SU-DHL-6 (cell line): ENCODE results near the gene IQGAP3.
"Not testable (repeated sequence)": the region's sequence is repeated elsewhere in the genome, so short reads cannot be mapped to it uniquely, and the experiment has no call there.

Experiments used
- H2AFZ ChIP-seq: fragments of 200-600 bp; sonication (generic); 2 replicates; pipeline ENCODE4 v1.6.1; 2014; ENCODE audit warnings: low read depth, mild to moderate bottlenecking, moderate library complexity, mixed read lengths, antibody characterized with exemption, low read length; ENCODE audit not compliant: severe bottlenecking
- H3F3A ChIP-seq: fragments of 200-600 bp; shearing (Covaris generic); 2 replicates; pipeline ENCODE4 v1.6.0; 2016; ENCODE audit warnings: antibody characterized with exemption, mild to moderate bottlenecking; ENCODE audit not compliant: insufficient read depth
- H3K27ac ChIP-seq: fragments of 200-600 bp; sonication (generic); 2 replicates; pipeline ENCODE4 v1.5.1; 2016; ENCODE audit warnings: low read depth, mild to moderate bottlenecking, low read length, moderate library complexity, mixed read lengths
- H3K27me3 ChIP-seq: fragments of 200-600 bp; sonication (generic), shearing (Covaris generic); 2 replicates; pipeline ENCODE4 v1.6.0; 2014; ENCODE audit warnings: mild to moderate bottlenecking, low read length
- H3K36me3 ChIP-seq: fragments of 200-600 bp; sonication (generic); 2 replicates; pipeline ENCODE4 v1.6.1; 2014; ENCODE audit warnings: mild to moderate bottlenecking, low read length, mixed read lengths
- H3K4me2 ChIP-seq: fragments of 300-600, 200-600 bp; shearing (Covaris generic), sonication (generic); 2 replicates; pipeline ENCODE4 v1.6.0; 2014; ENCODE audit warnings: low read length, low read depth, mild to moderate bottlenecking; ENCODE audit not compliant: poor library complexity, severe bottlenecking
- H3K4me3 ChIP-seq: fragments of 200-600 bp; sonication (generic); 2 replicates; pipeline ENCODE4 v1.5.1; 2014; ENCODE audit warnings: antibody characterized with exemption, low read length, mild to moderate bottlenecking, mixed read lengths; ENCODE audit not compliant: insufficient read depth, poor library complexity, severe bottlenecking
- H3K79me2 ChIP-seq: fragments of 200-600 bp; sonication (generic); 2 replicates; pipeline ENCODE4 v1.6.1; 2014; ENCODE audit warnings: mild to moderate bottlenecking, low read length, moderate library complexity; ENCODE audit not compliant: insufficient read depth
- H3K9ac ChIP-seq: fragments of 200-600 bp; sonication (generic); 2 replicates; pipeline ENCODE4 v1.7.0; 2014; ENCODE audit warnings: mild to moderate bottlenecking, low read length
- H3K9me2 ChIP-seq: fragments of 200-600 bp; sonication (generic); replicated peaks from 2 replicates; pipeline ENCODE4 v1.6.1; 2014; ENCODE audit warnings: low read length; ENCODE audit not compliant: insufficient read depth
- H3K9me3 ChIP-seq: fragments of 200-600 bp; sonication (generic); 2 replicates; pipeline ENCODE4 v1.6.1; 2014; ENCODE audit warnings: low read length, mixed read lengths; ENCODE audit not compliant: insufficient read depth
- H4K20me1 ChIP-seq: fragments of 200-600 bp; sonication (generic); 2 replicates; pipeline ENCODE4 v1.6.1; 2014; ENCODE audit warnings: low read depth, mild to moderate bottlenecking, antibody characterized with exemption, low read length, moderate library complexity, mixed read lengths
- EZH2phosphoT487 ChIP-seq: fragments of 200-600 bp; sonication (generic), shearing (Covaris generic); conservative IDR thresholded peaks from 2 replicates; pipeline ENCODE4 v1.6.1; 2018; ENCODE audit warnings: mild to moderate bottlenecking, antibody characterized with exemption, low read length, moderate library complexity, mixed read lengths
- TF ChIP-seq, protein P1 (sequence below): fragments of 200-600 bp; sonication (generic); IDR thresholded peaks from one replicate; pipeline ENCODE4 v1.5.1; 2017; ENCODE audit warnings: antibody characterized with exemption, mild to moderate bottlenecking, low read length, moderate library complexity; ENCODE audit not compliant: insufficient read depth, poor library complexity, severe bottlenecking

IQGAP3 gene

DNA sequence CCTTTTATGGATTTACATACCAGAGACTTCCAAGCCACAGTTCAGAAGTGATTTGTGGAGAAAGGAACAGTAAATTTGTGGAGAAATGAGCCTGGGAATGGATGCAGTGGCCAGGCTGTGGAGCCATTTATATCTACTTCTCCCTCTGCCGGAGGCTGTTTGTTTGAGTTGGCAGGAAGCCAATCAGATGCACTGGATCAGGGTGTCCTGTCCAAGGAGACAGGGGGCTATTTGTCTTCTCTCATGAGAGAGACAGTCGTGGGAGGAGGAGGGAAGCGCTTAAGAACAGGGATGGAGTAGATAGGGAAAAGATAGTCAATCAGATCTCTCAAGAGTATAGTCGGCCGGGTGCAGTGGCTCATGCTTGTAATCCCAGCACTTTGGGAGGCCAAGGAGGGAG lies 44.1 kb upstream of the IQGAP3 start:
- Histone ChIP-seq H3K27ac (no peak overlapping the region), H3K9ac (no peak overlapping the region), H3K9me2 (no peaks in the 10 kb centered on the region), H3K4me2 (no peak overlapping the region), H4K20me1 (no peaks in the 10 kb centered on the region), H3K4me3 (no peak overlapping the region), H3K79me2 (no peaks in the 10 kb centered on the region), H3K36me3 (no peaks in the 10 kb centered on the region), H3K27me3 (no peaks in the 10 kb centered on the region), H3K9me3 (no peaks in the 10 kb centered on the region), H3F3A (no peaks in the 10 kb centered on the region), H2AFZ (no peak overlapping the region)
- TF ChIP-seq EZH2phosphoT487: no peak
- TF ChIP-seq, protein P1, sequence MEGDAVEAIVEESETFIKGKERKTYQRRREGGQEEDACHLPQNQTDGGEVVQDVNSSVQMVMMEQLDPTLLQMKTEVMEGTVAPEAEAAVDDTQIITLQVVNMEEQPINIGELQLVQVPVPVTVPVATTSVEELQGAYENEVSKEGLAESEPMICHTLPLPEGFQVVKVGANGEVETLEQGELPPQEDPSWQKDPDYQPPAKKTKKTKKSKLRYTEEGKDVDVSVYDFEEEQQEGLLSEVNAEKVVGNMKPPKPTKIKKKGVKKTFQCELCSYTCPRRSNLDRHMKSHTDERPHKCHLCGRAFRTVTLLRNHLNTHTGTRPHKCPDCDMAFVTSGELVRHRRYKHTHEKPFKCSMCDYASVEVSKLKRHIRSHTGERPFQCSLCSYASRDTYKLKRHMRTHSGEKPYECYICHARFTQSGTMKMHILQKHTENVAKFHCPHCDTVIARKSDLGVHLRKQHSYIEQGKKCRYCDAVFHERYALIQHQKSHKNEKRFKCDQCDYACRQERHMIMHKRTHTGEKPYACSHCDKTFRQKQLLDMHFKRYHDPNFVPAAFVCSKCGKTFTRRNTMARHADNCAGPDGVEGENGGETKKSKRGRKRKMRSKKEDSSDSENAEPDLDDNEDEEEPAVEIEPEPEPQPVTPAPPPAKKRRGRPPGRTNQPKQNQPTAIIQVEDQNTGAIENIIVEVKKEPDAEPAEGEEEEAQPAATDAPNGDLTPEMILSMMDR: no peak

DNA sequence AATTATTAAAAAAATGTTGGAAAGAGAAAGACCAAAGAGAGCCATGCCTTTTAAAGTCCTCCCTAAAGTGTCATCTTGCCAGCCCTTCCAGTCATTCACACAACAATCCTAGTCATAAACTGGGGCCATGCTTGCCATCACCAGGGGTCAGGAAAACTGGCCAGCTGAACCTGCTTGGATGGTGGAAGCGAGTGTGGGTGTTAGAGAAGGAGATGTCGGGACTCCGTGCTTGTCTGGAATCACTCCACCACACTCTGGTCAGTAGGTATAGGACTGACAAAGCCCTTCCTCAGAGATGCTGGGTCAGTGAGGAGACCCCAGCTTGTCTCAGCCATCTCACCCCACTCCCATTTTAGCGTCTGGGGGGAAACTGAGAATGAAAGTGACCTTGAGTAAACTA lies 43.6 kb upstream of the IQGAP3 start:
- no peak overlapping the region for H3K27ac ChIP-seq
- no peaks in the 10 kb centered on the region for H3K9me3 ChIP-seq
- H3K9me2 ChIP-seq: no peaks in the 10 kb centered on the region
- H3F3A ChIP-seq: no peaks in the 10 kb centered on the region
- H3K4me2 ChIP-seq: no peak overlapping the region
- H3K9ac ChIP-seq: no peak overlapping the region
- H3K36me3 ChIP-seq: no peaks in the 10 kb centered on the region
- H4K20me1 ChIP-seq: no peaks in the 10 kb centered on the region
- H3K79me2 ChIP-seq: no peaks in the 10 kb centered on the region
- no peaks in the 10 kb centered on the region for H3K27me3 ChIP-seq
- H2AFZ ChIP-seq: no peak overlapping the region
- H3K4me3 ChIP-seq: no peak overlapping the region
- TF ChIP-seq EZH2phosphoT487: no peak
- TF ChIP-seq, protein P1: no peak

- Histone ChIP-seq H3K27me3 (no peaks in the 10 kb centered on the region), H3K36me3 (no peaks in the 10 kb centered on the region), H3K9me3 (no peaks in the 10 kb centered on the region), H3K4me2 (no peak overlapping the region), H3K79me2 (no peaks in the 10 kb centered on the region), H3K9ac (no peak overlapping the region), H3K27ac (no peak overlapping the region), H3K4me3 (no peak overlapping the region), H3F3A (no peaks in the 10 kb centered on the region; the same call in 1 of the 2 replicates), H2AFZ (no peak overlapping the region), H3K9me2 (no peaks in the 10 kb centered on the region), H4K20me1 (no peaks in the 10 kb centered on the region)
- TF ChIP-seq EZH2phosphoT487: no peak
- TF ChIP-seq, protein P1: no peak
Measured at GRCh38 chr1:156612666-156613065, 40.3 kb upstream of the IQGAP3 start.

DNA sequence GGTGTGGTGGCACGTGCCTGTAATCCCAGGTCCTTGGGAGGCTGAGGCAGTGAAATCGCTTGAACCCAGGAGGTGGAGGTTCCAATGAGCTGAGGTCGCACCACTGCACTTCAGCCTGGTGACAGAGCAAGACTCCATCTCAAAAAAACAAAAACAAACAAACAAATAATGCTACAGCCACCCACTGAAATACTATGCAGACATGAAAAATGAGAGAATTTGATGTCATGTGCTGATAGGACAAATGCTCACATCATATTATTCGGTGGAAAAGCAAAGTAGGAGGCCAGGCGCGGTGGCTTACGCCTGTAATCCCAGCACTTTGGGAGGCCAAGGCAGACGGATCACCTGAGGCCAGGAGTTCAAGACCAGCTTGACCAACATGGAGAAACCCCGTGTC lies 37.7 kb upstream of the IQGAP3 start:
- H3K9me3 ChIP-seq, H3K27me3 ChIP-seq, H3K79me2 ChIP-seq, H4K20me1 ChIP-seq, H3K9ac ChIP-seq, H3F3A ChIP-seq, H3K9me2 ChIP-seq, H3K4me2 ChIP-seq, H3K27ac ChIP-seq, H2AFZ ChIP-seq, H3K36me3 ChIP-seq, H3K4me3 ChIP-seq: not testable (repeated sequence)
